Measurements from ENCODE around the gene USP12.
"Not testable (repeated sequence)": the region's sequence is repeated elsewhere in the genome, so short reads cannot be mapped to it uniquely, and the experiment has no call there.

The USP12 gene

DNA sequence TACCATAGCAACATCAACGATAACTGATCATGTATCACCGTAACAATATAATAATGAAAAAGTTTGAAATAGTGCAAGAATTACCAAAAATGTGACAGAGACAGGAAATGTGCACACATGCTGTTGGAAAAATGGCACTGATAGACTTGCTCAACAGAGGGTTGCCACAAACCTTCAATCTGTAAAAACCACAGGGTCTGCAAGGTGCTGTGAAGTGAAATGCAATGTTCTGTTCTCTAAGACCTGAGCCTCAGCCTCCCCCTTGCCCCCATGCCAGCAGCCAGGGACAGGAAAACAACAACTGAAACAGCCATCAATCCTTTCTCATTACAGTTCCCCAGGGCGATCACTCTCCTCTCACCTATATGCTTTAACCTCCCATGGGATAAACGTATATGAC lies 88.4 kb downstream of the USP12 start:
- H3K27ac ChIP-seq, result no peak overlapping the region
- no peak for DNase-seq (ENCODE audit: low read depth, low spot score)

DNA sequence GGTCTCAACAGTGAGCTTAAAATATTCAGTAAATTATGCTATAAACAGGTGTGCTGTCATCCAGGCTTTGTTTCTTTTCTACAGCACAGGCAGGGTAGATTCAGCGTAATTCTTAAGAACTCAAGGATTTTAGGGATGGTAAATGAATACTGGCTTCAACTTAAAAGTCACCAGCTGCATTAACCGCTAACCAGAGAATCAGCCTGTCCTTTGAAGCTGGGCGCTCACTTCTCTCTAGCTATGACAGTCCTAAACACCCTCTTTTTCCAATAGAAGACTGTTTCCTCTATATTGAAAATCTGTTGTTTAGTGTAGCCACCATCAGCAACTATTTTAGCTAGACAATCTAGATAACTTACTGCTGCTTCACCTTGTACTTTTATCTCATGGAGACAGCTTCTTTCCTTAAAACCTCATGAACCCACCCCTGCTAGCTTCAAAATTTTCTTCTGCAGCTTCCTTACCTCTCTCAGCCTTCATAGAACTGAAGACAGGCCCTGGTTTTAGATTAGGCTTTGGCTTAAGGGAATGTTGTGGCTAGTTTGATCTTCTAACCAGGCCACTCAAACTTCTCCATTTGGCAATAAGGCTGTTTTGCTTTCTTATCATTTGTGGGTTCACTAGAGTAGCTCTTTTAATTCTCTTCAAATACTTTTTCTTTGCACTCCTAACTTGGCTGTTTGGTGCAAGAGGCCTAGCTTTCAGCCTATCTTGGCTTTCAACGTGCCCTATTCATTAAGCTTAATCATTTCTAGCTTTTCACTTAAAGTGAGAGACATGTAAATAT lies 89.5 kb downstream of the USP12 start:
- H3K27ac ChIP-seq, result no peak overlapping the region
- no peak for DNase-seq (ENCODE audit: low read depth, low spot score)

DNA sequence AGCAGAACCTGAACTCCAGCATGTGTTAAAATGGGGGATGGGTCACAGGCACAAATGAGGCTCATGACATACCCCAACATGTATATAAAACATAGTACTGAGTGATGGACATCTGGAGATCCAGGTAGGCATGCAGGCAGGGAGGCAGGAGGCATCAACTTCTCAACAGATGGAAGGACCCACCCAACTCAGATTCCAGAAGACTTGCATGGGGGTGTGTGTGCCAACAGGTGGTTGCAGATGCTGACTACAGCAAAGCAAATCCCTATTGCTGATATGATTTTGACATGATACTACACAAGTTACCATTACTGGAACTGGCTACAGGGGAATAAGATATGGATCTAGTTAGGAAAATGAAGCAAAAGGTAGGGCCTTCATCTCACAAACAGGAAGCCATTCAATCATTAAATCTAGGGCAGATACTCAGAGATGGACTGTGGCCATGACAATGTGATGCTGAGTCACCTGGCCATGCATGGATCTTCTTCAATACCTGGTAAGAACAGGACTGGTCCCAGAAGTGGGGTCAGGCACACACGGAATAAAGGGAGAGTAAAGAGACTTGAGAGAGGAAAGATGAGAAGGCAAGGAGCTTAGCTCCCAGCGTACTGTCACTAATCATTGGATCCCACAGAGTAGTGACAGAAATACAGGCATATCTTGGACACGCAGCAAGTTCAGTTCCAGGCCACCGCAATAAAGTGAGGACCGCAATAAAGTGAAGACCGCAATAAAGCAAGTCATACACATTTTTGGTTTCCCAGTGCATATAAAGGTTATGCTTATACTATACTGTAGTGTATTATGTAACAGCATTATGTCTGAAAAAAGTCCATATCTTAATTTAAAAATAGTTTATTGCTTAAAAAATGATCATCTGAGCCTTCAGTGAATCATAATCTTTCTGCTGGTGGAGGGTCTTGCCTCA lies 91.3 kb downstream of the USP12 start:
- H3K27ac ChIP-seq, result no peak overlapping the region
- DNase-seq (ENCODE audit: low read depth, low spot score), result no peak

DNA sequence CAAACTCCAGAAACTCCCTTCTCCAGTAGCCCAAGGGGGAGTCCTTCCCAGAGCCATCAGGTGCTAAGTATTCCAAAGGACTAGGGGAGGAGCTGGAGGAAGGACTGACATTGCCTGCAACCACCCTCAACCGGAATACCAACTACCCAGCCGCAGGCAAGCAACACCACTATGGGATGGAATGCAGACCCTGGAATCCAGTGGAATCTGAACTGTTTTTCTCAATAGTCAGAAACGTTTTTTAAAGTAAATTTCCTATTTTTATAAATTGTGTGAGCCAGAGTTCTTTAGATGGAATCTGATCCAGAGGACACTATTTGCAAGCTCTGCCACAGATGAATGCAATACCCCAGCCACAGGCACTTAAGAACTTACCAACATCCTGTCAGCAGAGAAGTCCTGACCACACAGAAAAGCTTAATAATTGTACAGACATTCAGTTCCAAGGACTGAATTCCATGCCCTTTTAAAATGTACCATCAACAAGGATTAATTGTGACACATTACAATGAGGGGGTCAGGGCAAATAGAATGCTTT lies 92.1 kb downstream of the USP12 start:
- DNase-seq (ENCODE audit: low read depth, low spot score), result no peak
- no peak overlapping the region for H3K27ac ChIP-seq

DNA sequence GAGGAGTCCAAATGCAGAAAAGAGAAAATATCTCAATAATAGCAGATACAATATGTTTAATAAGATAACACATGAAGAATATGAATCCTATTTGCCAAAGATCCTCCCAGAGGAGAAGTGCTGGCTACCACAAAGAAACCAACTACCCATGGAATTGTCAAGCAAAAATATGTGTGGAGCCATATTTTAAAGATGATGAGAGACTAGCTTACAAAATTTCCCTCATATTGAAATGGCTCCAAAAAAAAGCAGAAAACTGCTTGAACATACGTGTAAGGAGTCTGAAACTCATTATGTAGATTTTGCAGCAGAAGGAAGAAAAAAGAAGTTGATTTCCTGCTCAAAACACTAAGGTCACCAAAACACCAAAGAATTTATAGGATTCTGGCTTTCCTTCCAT lies 94.2 kb downstream of the USP12 start:
- H3K27ac ChIP-seq, result no peak overlapping the region
- DNase-seq (ENCODE audit: low read depth, low spot score), result no peak

DNA sequence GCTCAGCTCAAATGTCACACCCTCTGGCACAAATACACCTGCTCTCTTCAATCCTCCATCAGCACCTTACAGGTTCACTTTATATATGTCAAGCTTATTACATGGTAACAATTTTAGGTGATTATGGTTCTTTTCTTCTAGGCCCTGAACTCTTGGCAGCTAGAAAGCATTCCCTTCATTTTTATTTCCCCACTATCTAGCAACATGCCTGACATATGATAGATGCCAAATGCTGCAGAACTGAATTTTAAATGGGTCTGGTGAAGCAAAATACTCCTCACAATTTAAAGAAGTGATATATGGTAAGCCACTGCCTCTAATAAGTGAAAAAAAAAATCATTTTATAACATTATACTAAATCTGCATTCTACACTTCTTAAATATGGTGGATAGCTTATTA lies 95.2 kb downstream of the USP12 start:
- no peak overlapping the region for H3K27ac ChIP-seq

DNA sequence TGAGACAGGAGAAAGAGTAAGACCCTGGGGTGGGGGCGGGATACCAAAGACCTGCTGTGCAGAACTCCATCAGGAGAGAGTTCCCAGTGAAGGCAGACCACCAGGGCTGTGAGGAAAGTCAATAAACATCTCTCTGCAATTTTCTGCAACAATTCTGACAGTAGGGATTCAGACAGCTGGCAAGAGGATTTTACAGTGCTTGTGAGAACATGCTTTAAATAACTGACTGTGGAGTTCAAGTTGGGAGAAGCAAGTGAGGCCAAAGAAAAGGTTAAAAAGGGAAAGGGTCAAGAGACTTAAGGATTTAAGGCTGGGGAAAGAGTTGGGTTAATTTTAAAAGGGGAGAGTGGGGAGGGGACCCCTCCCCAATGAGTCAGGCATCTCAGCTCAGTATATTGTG lies 98.4 kb downstream of the USP12 start:
- DNase-seq (ENCODE audit: low read depth, low spot score), result no peak

More for the DNA sequence above, 95.2 kb downstream of the USP12 start:
- DNase-seq (ENCODE audit: low read depth, low spot score), result no peak

DNA sequence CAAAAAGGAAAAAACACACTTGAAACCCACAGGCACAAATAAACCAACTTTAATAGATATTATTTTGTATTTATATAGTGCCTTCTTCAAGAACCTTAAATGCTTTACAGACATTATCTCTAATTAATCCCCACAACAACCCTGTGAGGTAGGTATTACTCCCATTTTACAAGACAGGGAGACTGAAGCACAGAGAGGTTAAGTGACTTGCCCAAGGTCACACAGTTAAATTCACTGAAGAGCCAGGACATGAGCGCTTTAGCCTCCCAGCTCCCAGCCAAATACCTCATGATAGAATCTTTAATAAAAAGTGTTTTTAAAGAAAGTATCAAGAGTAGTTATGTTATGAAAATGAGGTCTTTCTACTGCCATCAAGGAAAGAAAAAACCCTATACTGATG lies 105.5 kb downstream of the USP12 start:
- H3K27ac ChIP-seq; DNase-seq (ENCODE audit: low read depth, low spot score): not testable (repeated sequence)

More for the DNA sequence above, 98.4 kb downstream of the USP12 start:
- H3K27ac ChIP-seq, result no peak overlapping the region

DNA sequence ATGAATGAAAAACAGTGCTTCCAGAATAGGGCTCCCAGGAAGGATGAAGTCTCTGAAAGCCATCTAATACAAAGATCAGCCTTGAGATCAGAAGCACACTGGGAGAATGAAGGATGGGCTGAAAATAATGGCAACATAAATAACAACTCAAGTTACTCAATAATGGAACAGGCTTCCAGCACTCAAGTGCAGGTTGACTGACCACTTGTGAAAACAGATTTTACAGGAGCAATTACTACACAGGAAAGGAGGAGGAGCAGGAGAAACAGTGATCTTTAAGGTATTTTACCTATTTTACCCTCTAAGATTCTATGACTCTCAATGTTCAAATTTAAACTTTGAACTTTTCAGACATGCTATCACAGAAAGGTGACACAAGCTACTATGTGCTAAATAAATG lies 106.0 kb downstream of the USP12 start:
- no peak overlapping the region for H3K27ac ChIP-seq
- DNase-seq (ENCODE audit: low read depth, low spot score), result no peak

DNA sequence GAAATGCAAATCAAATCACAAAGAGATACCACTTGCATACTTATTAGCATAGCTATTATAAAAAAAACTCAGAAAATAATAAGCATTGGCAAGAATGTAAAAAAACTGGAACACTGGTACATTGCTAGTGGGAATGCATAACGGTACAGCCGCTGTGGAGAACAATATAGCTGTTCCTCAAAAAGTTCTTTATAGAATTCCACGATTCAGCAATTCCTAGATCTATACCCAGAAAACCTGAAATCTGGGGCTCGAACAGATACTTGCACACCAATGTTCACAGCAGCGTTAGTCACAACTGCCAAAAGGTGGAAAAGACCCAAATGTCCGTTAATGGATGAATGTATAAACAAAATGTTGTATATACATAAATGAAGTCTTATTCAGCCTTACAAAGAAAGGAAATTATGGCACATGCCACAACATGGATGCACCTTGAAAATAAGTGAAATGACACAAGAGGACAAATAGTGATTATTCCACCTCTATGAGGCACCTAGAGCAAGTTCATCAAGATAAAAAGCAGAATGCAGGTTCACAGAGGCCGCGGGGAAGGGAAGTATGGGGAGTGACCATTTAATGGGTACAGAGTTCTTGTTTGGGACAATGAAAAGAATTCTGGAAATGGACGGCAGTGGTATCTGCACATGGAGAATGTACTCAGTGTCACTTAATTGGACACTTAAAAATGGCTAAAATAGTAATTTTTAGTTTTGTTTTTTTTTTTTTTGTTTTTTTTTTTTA lies 107.2 kb downstream of the USP12 start:
- no peak overlapping the region for H3K27ac ChIP-seq

DNA sequence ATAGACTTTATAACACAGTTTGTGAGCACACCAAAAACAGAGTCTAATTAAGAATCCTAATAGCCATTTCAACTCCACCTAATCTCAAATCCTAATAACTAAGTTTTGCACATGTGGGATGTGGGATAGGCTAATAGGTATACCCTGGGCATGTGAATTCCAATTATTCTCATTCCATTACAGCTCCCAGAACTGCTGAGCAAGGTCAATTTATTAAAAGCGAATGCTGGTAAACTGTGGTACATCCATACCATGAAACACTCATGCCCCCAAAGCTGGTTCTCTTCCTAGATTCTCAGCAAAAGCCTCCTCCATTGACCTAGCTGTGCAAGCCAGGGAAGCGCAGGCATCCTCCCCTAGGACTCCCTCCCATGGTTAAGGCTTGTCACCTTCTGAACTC lies 113.8 kb downstream of the USP12 start:
- no peak overlapping the region for H3K27ac ChIP-seq

More for the DNA sequence above, 107.2 kb downstream of the USP12 start:
- no peak for DNase-seq (ENCODE audit: low read depth, low spot score)

DNA sequence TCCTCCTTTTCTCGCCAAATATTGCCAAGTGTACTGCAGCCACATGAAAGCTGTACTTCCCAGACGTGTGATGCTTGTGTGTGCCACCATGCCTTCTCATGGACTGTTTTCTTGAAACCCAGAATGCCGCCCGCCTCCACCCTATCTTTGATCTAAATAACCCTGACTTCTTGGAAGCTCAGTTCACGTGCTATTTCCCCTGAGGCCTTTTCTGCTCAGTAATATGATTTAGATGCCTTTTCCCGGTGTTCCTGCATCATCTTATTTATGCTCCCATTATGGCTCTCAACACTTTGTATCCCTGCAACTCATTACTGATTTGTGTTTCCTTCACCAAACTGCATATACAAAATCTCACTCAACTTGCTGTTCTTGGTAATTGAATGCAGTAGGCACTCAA lies 116.1 kb downstream of the USP12 start:
- no peak overlapping the region for H3K27ac ChIP-seq
- DNase-seq (ENCODE audit: low read depth, low spot score), result no peak

More for the DNA sequence above, 113.8 kb downstream of the USP12 start:
- DNase-seq (ENCODE audit: low read depth, low spot score), result no peak

DNA sequence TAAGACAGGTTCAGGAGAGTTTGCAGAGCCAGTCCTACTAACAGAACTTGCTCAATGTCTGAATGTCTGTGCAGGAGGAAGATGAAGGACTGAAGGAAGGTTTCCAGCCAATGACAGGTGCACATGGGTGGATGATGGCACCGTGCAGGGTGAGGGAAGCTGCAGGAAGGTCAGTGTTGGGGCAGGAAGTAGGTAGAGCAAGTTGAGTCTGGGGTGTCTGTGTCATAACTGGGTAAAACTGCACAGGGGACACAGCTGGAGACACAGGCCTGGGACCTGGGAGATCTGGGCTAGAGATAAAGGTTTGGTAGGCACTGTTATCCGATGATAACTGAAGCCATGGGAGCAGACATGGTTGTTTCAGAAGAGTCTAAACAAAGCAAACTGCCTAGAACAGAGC lies 116.9 kb downstream of the USP12 start:
- H3K27ac ChIP-seq, result peak overlapping the region; percentile 70

DNA sequence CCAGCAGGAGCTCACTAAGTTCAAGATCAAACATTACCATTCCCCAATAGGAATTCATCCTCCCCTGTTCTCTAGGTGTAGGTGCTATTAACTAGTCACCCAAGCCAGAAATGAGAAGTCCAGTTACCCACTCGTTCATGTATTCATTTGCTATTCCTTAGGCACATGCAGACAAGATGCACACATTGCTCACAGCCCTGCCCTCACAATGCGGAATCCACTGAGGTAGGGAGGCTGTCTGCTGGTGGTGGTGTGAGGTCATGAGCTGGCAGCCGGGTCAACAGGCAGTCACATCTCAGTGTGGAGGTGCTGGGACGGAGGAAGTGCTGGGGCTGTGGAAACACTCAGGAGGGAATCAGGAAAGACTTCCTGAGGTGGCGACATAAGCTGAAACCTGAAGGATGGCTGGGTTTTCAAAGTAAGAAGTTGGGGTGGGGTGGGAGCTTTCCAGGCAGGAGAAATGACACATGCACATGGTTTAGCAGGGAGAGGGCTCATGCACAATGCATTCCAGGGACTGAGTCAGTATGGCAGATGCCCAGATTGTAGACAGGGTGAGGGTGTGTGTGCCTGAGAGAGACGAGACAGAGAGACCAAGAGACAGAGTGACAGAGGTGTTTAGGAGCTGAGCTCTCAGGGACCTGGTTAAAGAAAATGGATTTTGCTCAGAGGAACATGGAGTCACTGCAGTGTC lies 117.6 kb downstream of the USP12 start:
- peak; percentile 62 for DNase-seq (ENCODE audit: low read depth, low spot score)
- H3K27ac ChIP-seq, result peak overlapping the region; percentile 70

More for the DNA sequence above, 116.9 kb downstream of the USP12 start:
- DNase-seq (ENCODE audit: low read depth, low spot score), result no peak

DNA sequence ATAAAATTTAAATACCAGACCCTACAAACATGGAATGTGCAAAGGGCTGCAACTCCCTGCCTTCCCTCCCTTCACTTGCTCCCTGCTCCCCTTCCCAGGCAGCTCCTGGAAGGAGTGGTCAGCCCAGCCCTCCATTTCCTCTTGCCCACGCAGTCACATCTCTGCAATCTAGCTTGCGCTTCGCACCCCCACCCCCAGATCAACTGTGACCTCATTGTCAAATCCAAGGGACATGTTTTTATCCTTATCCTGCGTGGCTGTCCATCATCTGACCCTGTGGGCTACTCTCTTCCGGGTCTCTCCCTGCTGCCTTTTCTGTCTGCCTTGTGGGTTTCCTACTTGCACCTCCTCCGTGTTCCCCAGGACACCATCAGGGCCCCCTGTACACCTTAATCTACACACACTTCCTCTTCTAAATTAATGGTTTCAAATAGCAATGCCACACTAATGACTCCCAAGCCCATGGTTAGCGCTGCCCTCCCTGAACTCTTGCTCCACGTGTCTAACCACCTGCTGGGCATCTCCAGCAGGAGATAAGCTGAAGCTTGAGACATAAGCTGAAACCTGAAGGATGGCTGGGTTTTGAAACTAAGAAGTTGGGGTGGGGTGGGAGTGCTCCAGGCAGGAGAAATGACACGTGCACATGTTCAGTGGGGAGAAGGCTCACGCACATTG lies 118.3 kb downstream of the USP12 start:
- peak overlapping the region; percentile 70 for H3K27ac ChIP-seq
- DNase-seq (ENCODE audit: low read depth, low spot score), result no peak

DNA sequence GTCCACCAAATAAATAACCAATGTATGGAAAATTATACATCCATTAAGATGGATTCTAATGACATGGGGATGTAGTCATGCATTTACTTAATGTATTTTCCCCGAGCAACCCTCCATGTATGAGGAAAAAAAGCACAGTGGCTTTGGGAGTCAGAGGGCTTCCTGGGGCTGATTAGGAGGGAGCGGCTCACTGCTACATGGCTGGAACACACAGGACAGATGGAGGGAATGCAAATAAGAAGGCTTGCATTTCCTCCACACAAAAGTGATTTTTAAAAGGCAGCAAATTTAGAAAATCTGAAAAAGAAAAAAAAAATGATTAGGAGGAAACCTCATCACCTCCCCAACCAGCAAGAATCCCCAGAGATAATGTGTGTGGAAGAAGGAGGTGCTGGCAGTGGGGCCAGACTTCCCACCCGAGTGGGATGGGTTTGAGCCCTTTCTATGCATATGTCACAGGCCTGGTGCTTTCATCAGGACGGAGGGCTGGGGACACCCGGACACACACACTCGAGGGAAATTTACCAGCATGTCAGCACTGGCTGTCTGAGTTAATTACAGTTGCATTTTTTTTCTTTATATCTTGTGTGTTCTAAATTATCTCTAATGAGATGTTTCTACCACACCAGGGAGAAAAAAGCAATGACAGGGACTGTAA lies 118.9 kb downstream of the USP12 start:
- DNase-seq (ENCODE audit: low read depth, low spot score), result no peak
- no peak overlapping the region for H3K27ac ChIP-seq

DNA sequence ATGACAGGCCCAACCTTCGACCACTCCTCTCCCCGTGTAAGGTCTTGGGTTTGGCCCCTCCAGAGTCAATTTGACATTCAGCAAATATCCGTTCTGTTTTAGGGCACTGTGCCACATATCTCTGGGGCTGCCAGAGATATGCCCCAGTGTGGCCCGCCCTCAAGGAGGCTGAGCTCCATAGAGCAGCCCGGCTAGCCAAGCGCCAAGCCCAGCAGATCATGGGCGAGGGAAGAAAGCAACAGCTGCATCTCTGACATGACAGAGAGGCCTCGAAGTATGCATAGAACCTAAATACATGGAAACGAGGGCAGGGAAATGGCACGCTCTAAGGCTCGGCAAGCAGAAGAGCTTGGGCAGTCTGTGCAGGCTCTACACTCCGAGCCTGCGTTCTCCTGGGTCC lies 124.5 kb downstream of the USP12 start:
- H3K27ac ChIP-seq, result no peak overlapping the region
- DNase-seq (ENCODE audit: low read depth, low spot score), result no peak

DNA sequence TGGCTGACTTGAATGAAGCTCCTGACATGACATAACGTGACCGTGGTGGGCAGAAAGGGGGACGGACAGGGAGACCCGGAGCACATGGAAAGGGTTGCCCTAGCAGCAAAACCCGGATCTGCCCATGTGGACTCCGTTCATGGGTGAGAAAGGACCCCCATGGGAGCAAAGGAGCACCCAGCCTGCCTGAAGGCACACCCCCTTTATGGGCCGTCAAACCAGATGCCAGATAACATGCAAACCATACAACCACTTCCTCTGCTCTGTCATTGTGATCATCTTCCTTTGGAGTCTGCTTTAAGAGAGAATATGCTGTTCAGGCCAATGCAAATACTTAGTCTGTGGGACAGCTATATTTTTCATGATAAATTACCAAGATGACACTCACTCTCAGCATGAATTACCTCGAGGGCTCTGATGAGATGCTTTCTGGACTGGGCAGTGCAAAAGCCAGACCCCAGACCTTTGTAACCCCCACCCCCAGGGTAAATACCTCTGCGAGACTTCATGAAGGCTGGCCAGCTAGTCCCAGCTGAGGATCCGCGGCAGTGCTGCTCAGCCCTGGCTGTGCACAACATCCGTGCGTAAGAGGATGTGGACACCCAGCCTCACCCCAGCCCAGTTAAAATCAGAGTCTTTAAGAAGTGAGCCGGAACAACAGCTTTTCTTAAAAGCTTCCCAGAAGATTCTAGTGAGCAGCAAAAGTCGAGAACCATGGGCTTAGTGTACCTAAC lies 126.6 kb downstream of the USP12 start:
- no peak for DNase-seq (ENCODE audit: low read depth, low spot score)
- H3K27ac ChIP-seq, result no peak overlapping the region

All from epithelial cell of prostate (primary cell).